Upper lobe of left lung (tissue), 6 donors: ENCODE data around the gene CFAP91. TPM values are rescaled to one million over a fixed set of nuclear protein-coding genes. Genes with fewer than 3 reads are reported as not detected.

Experiments used
- total RNA-seq, 6 donors: library from RNA; depleted of rRNA in 4 of 6; stranded (reverse); fragments of >200 nt in 4 of 6; gene quantifications; one replicate each; pipeline versions ENCODE4 v1.1.0 to v1.2.1, GENCODE V29; 2016 to 2021
- donor health status: DM: no; HTN: no; CAD: no; lungs with moderate emphysema.
- donor health status: DM: no; HTN: yes; CAD: no; lungs with severe emphysema.

Gene CFAP91
- total RNA-seq, 6 donors from 2014 or later, result 2.3 to 47.8 (median 6.6) TPM

Other genes starting within 250 kb of the CFAP91 start
- gene TMEM39A, start 239.4 kb upstream of the CFAP91 start, total RNA-seq, result 10 to 100 TPM; 15.9 to 52.6 (median 46.1) TPM
- gene POGLUT1, start 234.1 kb upstream of the CFAP91 start, total RNA-seq, result 10 to 100 TPM in 5 of 6 donors, 1 to 10 TPM in 1; 8.4 to 19.8 (median 15.4) TPM
- gene TIMMDC1, start 204.5 kb upstream of the CFAP91 start, total RNA-seq, result 100 to 1,000 TPM in 1 of 6 donors, 10 to 100 TPM in 5; 33.6 to 105 (median 52.8) TPM
- gene CD80, start 143.4 kb upstream of the CFAP91 start, total RNA-seq, result 10 to 100 TPM in 2 of 6 donors, 1 to 10 TPM in 4; 5.8 to 26.4 (median 8.7) TPM
- 10 to 100 TPM; 18.9 to 33.8 (median 25.1) TPM for gene ADPRH, start 123.5 kb upstream of the CFAP91 start, total RNA-seq
- 10 to 100 TPM in 4 of 6 donors, 1 to 10 TPM in 2; 1.0 to 27.8 (median 14.6) TPM for gene PLA1A, start 105.1 kb upstream of the CFAP91 start, total RNA-seq
- gene POPDC2, start 42.4 kb upstream of the CFAP91 start, total RNA-seq, result 1 to 10 TPM; 2.0 to 5.2 (median 2.2) TPM
- gene COX17, start 25.6 kb upstream of the CFAP91 start, total RNA-seq, result 10 to 100 TPM; 32.3 to 60.8 (median 51.8) TPM
- under 1 TPM in 4 of 6 donors, not detected in 2; 0.22 to 0.46 (median 0.39) TPM for gene NR1I2, start 79.1 kb downstream of the CFAP91 start, total RNA-seq